ENCODE measurements around the gene TAF11.

The TAF11 gene

GRCh38 chr6:34877869-34878485 is 9.9 kb downstream of the TAF11 start:
- H3K27ac ChIP-seq (ENCODE audit: low read length), result no peak overlapping the region
- H3K9me3 ChIP-seq (ENCODE audit: control insufficient read depth, low read depth, low read length), result no peaks in the 10 kb centered on the region
- no peaks in the 10 kb centered on the region for H3K27me3 ChIP-seq (ENCODE audit: control insufficient read depth, insufficient read depth, low read length)
- no peak overlapping the region for H3K4me3 ChIP-seq (ENCODE audit: low read length)
- H3K9ac ChIP-seq (ENCODE audit: low read length), result no peak overlapping the region
- peaks cover 4% of the 10 kb centered on the region for H3K4me1 ChIP-seq (ENCODE audit: control insufficient read depth, low read depth, low read length)
- H3K36me3 ChIP-seq (ENCODE audit: control insufficient read depth, low read depth, low read length), result peaks cover 45% of the 10 kb centered on the region

GRCh38 chr6:34877259-34877658 is 10.6 kb downstream of the TAF11 start:
- H3K4me1 ChIP-seq (ENCODE audit: control insufficient read depth, low read depth, low read length), result peaks cover 4% of the 10 kb centered on the region
- H3K27me3 ChIP-seq (ENCODE audit: control insufficient read depth, insufficient read depth, low read length), result no peaks in the 10 kb centered on the region
- no peak overlapping the region for H3K27ac ChIP-seq (ENCODE audit: low read length)
- H3K4me3 ChIP-seq (ENCODE audit: low read length), result no peak overlapping the region
- no peak overlapping the region for H3K9ac ChIP-seq (ENCODE audit: low read length)
- no peaks in the 10 kb centered on the region for H3K9me3 ChIP-seq (ENCODE audit: control insufficient read depth, low read depth, low read length)
- H3K36me3 ChIP-seq (ENCODE audit: control insufficient read depth, low read depth, low read length), result peaks cover 49% of the 10 kb centered on the region

- Histone ChIP-seq H3K4me1 (ENCODE audit: control insufficient read depth, low read depth, low read length) (peaks cover 4% of the 10 kb centered on the region), H3K36me3 (ENCODE audit: control insufficient read depth, low read depth, low read length) (peaks cover 56% of the 10 kb centered on the region), H3K4me3 (ENCODE audit: low read length) (no peak overlapping the region), H3K9me3 (ENCODE audit: control insufficient read depth, low read depth, low read length) (no peaks in the 10 kb centered on the region), H3K27ac (ENCODE audit: low read length) (no peak overlapping the region), H3K9ac (ENCODE audit: low read length) (no peak overlapping the region), H3K27me3 (ENCODE audit: control insufficient read depth, insufficient read depth, low read length) (no peaks in the 10 kb centered on the region)
Observed at GRCh38 chr6:34876472-34876871, 11.4 kb downstream of the TAF11 start.

- no peak overlapping the region for H3K9ac ChIP-seq (ENCODE audit: low read length)
- H3K4me1 ChIP-seq (ENCODE audit: control insufficient read depth, low read depth, low read length), result peaks cover 4% of the 10 kb centered on the region
- H3K9me3 ChIP-seq (ENCODE audit: control insufficient read depth, low read depth, low read length), result no peaks in the 10 kb centered on the region
- H3K4me3 ChIP-seq (ENCODE audit: low read length), result no peak overlapping the region
- H3K27ac ChIP-seq (ENCODE audit: low read length), result no peak overlapping the region
- peaks cover 61% of the 10 kb centered on the region for H3K36me3 ChIP-seq (ENCODE audit: control insufficient read depth, low read depth, low read length)
- H3K27me3 ChIP-seq (ENCODE audit: control insufficient read depth, insufficient read depth, low read length), result no peaks in the 10 kb centered on the region
Observed at GRCh38 chr6:34875292-34876213, 12.3 kb downstream of the TAF11 start.

GRCh38 chr6:34872332-34872731 is 15.5 kb downstream of the TAF11 start:
- H3K36me3 ChIP-seq (ENCODE audit: control insufficient read depth, low read depth, low read length), result peaks cover 53% of the 10 kb centered on the region
- no peak overlapping the region for H3K27ac ChIP-seq (ENCODE audit: low read length)
- no peak overlapping the region for H3K9ac ChIP-seq (ENCODE audit: low read length)
- no peaks in the 10 kb centered on the region for H3K4me1 ChIP-seq (ENCODE audit: control insufficient read depth, low read depth, low read length)
- H3K4me3 ChIP-seq (ENCODE audit: low read length), result no peak overlapping the region
- H3K9me3 ChIP-seq (ENCODE audit: control insufficient read depth, low read depth, low read length), result no peaks in the 10 kb centered on the region
- no peaks in the 10 kb centered on the region for H3K27me3 ChIP-seq (ENCODE audit: control insufficient read depth, insufficient read depth, low read length)

GRCh38 chr6:34871853-34872252 is 16.0 kb downstream of the TAF11 start:
- no peaks in the 10 kb centered on the region for H3K9me3 ChIP-seq (ENCODE audit: control insufficient read depth, low read depth, low read length)
- H3K36me3 ChIP-seq (ENCODE audit: control insufficient read depth, low read depth, low read length), result peaks cover 54% of the 10 kb centered on the region
- H3K4me3 ChIP-seq (ENCODE audit: low read length), result no peak overlapping the region
- no peak overlapping the region for H3K9ac ChIP-seq (ENCODE audit: low read length)
- H3K27me3 ChIP-seq (ENCODE audit: control insufficient read depth, insufficient read depth, low read length), result no peaks in the 10 kb centered on the region
- no peaks in the 10 kb centered on the region for H3K4me1 ChIP-seq (ENCODE audit: control insufficient read depth, low read depth, low read length)
- no peak overlapping the region for H3K27ac ChIP-seq (ENCODE audit: low read length)

GRCh38 chr6:34867484-34867883 is 20.4 kb downstream of the TAF11 start:
- H3K9me3 ChIP-seq (ENCODE audit: control insufficient read depth, low read depth, low read length), result no peaks in the 10 kb centered on the region
- no peak overlapping the region for H3K27ac ChIP-seq (ENCODE audit: low read length)
- H3K36me3 ChIP-seq (ENCODE audit: control insufficient read depth, low read depth, low read length), result peaks cover 51% of the 10 kb centered on the region
- H3K27me3 ChIP-seq (ENCODE audit: control insufficient read depth, insufficient read depth, low read length), result no peaks in the 10 kb centered on the region
- no peaks in the 10 kb centered on the region for H3K4me1 ChIP-seq (ENCODE audit: control insufficient read depth, low read depth, low read length)
- no peak overlapping the region for H3K9ac ChIP-seq (ENCODE audit: low read length)
- H3K4me3 ChIP-seq (ENCODE audit: low read length), result no peak overlapping the region

GRCh38 chr6:34866509-34866908 is 21.3 kb downstream of the TAF11 start:
- no peaks in the 10 kb centered on the region for H3K27me3 ChIP-seq (ENCODE audit: control insufficient read depth, insufficient read depth, low read length)
- H3K4me1 ChIP-seq (ENCODE audit: control insufficient read depth, low read depth, low read length), result no peaks in the 10 kb centered on the region
- H3K27ac ChIP-seq (ENCODE audit: low read length), result no peak overlapping the region

GRCh38 chr6:34865107-34865506 is 22.7 kb downstream of the TAF11 start:
- no peaks in the 10 kb centered on the region for H3K27me3 ChIP-seq (ENCODE audit: control insufficient read depth, insufficient read depth, low read length)
- H3K27ac ChIP-seq (ENCODE audit: low read length), result no peak overlapping the region
- H3K9me3 ChIP-seq (ENCODE audit: control insufficient read depth, low read depth, low read length), result no peaks in the 10 kb centered on the region
- H3K36me3 ChIP-seq (ENCODE audit: control insufficient read depth, low read depth, low read length), result peaks cover 34% of the 10 kb centered on the region
- H3K9ac ChIP-seq (ENCODE audit: low read length), result no peak overlapping the region
- H3K4me3 ChIP-seq (ENCODE audit: low read length), result no peak overlapping the region
- no peaks in the 10 kb centered on the region for H3K4me1 ChIP-seq (ENCODE audit: control insufficient read depth, low read depth, low read length)

More at GRCh38 chr6:34866509-34866908, 21.3 kb downstream of the TAF11 start:
- Histone ChIP-seq H3K9ac (ENCODE audit: low read length) (no peak overlapping the region), H3K4me3 (ENCODE audit: low read length) (no peak overlapping the region), H3K36me3 (ENCODE audit: control insufficient read depth, low read depth, low read length) (peaks cover 41% of the 10 kb centered on the region), H3K9me3 (ENCODE audit: control insufficient read depth, low read depth, low read length) (no peaks in the 10 kb centered on the region)

GRCh38 chr6:34864007-34864406 is 23.8 kb downstream of the TAF11 start:
- no peaks in the 10 kb centered on the region for H3K27me3 ChIP-seq (ENCODE audit: control insufficient read depth, insufficient read depth, low read length)
- H3K36me3 ChIP-seq (ENCODE audit: control insufficient read depth, low read depth, low read length), result peaks cover 38% of the 10 kb centered on the region
- no peak overlapping the region for H3K4me3 ChIP-seq (ENCODE audit: low read length)
- no peaks in the 10 kb centered on the region for H3K4me1 ChIP-seq (ENCODE audit: control insufficient read depth, low read depth, low read length)
- H3K27ac ChIP-seq (ENCODE audit: low read length), result no peak overlapping the region
- no peak overlapping the region for H3K9ac ChIP-seq (ENCODE audit: low read length)
- no peaks in the 10 kb centered on the region for H3K9me3 ChIP-seq (ENCODE audit: control insufficient read depth, low read depth, low read length)

GRCh38 chr6:34860776-34861175 is 27.1 kb downstream of the TAF11 start:
- Histone ChIP-seq H3K27ac (ENCODE audit: low read length) (no peak overlapping the region), H3K9ac (ENCODE audit: low read length) (no peak overlapping the region)

More at GRCh38 chr6:34860776-34861175, 27.1 kb downstream of the TAF11 start:
- Histone ChIP-seq H3K4me3 (ENCODE audit: low read length) (no peak overlapping the region), H3K9me3 (ENCODE audit: control insufficient read depth, low read depth, low read length) (no peaks in the 10 kb centered on the region), H3K4me1 (ENCODE audit: control insufficient read depth, low read depth, low read length) (no peaks in the 10 kb centered on the region), H3K27me3 (ENCODE audit: control insufficient read depth, insufficient read depth, low read length) (no peaks in the 10 kb centered on the region), H3K36me3 (ENCODE audit: control insufficient read depth, low read depth, low read length) (peaks cover 61% of the 10 kb centered on the region)
